NT2/D1 (cell line): Measurements from ENCODE around the gene TMEM140.

ENCODE experiments used
- SUZ12 ChIP-seq: IDR thresholded peaks from 2 replicates; pipeline ENCODE4 v1.6.1; 2011; ENCODE audit not compliant: insufficient read length, insufficient read depth; ENCODE audit errors: extremely low read depth
- YY1 ChIP-seq: IDR thresholded peaks from 2 replicates; pipeline ENCODE4 v1.6.1; 2011; ENCODE audit not compliant: insufficient read length, insufficient read depth
- ZNF274 ChIP-seq: IDR thresholded peaks from 2 replicates; pipeline ENCODE4 v1.6.1; 2011; ENCODE audit warnings: mild to moderate bottlenecking, low read depth, low read length

DNA sequence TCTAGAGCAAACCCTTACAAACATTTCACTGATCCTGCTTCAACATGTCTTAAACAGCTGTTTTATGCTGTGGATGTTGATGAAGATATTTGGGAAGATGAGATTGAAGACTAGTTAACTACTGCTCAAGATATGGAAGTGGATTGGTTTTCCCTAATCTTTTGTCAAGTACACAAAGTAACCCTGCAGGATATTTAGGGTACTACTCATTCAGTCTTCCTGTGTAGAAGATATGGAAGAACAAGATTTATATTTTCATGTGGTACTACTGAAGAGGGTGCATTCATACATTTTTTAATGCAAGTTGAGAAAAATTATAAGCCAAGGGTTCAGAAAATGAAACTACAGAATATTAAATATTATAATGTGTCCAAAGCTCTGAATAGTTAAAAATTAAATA is 18.3 kb upstream of the TMEM140 start:
- no peak for TF ChIP-seq YY1
- no peak for TF ChIP-seq ZNF274
- TF ChIP-seq SUZ12, result no peak
